CD4-positive, alpha-beta T cell (primary cell): ENCODE measurements around the gene KCNJ8. TPM values are rescaled to one million over a fixed set of nuclear protein-coding genes. Genes with fewer than 3 reads are reported as not detected.

Experiments
- ATAC-seq: fragments of 200-7000 bp; cut with Tn5 transposase; one replicate; pipeline ENCODE4 v1.10.0; 2022; ENCODE audit warnings: mild to moderate bottlenecking; ENCODE audit not compliant: poor library complexity
- CTCF ChIA-PET: fragments of 350-600 bp; sonication (Branson Sonifier 250); formaldehyde crosslinking; loops from one replicate; lab custom pipeline; 2021; ENCODE audit warnings: antibody characterized with exemption, inconsistent platforms; lab: Charles Lee
- POLR2A ChIA-PET: fragments of 350-600 bp; sonication (Branson Sonifier 250); formaldehyde crosslinking; loops from one replicate; lab custom pipeline; 2021; ENCODE audit warnings: antibody characterized with exemption, inconsistent platforms; lab: Charles Lee
- DNase-seq, 14 experiments: peaks; one replicate each; pipeline ENCODE4 v3.0.0-alpha.2; 2013 to 2020; ENCODE audit warnings: mixed read lengths in 2 of 14
- H3K27ac ChIP-seq, 2 donors: one replicate each; pipeline versions ENCODE4 v1.5.1 to v1.7.0; 2013; ENCODE audit warnings: low read length in 2 of 2, low read depth in 1 of 2, mild to moderate bottlenecking in 1 of 2
- H3K27me3 ChIP-seq, 2 experiments: 1 replicate in 1 of 2; 2 replicates in 1 of 2; pipeline versions ENCODE4 v1.6.1 to v1.7.0; 2013; ENCODE audit warnings: low read length in 2 of 2, control low read depth in 1 of 2, mild to moderate bottlenecking in 1 of 2, moderate library complexity in 1 of 2; ENCODE audit not compliant: insufficient read depth in 2 of 2, control insufficient read depth in 1 of 2
- H3K36me3 ChIP-seq: one replicate; pipeline ENCODE4 v1.6.1; 2013; ENCODE audit warnings: low read length, control low read depth; ENCODE audit not compliant: insufficient read depth
- H3K4me1 ChIP-seq: one replicate; pipeline ENCODE4 v1.6.1; 2013; ENCODE audit warnings: low read length, control low read depth; ENCODE audit not compliant: insufficient read depth
- H3K4me3 ChIP-seq: one replicate; pipeline ENCODE4 v1.5.1; 2013; ENCODE audit warnings: mild to moderate bottlenecking, low read length, moderate library complexity
- H3K9me3 ChIP-seq, 2 experiments: 1 replicate in 1 of 2; 2 replicates in 1 of 2; pipeline versions ENCODE4 v1.6.1 to v1.7.0; 2013; ENCODE audit warnings: low read length in 2 of 2, mild to moderate bottlenecking in 2 of 2, control low read depth in 1 of 2, moderate library complexity in 1 of 2; ENCODE audit not compliant: control insufficient read depth in 1 of 2, insufficient read depth in 1 of 2
- H3K27ac Mint-ChIP-seq: one replicate; pipeline ENCODE4 v1.8.0; 2020; ENCODE audit warnings: mixed read lengths
- H3K27me3 Mint-ChIP-seq: one replicate; pipeline ENCODE4 v1.8.0; 2021; ENCODE audit warnings: mixed read lengths
- H3K36me3 Mint-ChIP-seq: one replicate; pipeline ENCODE4 v1.8.0; 2021; ENCODE audit warnings: low read depth, mixed read lengths
- H3K4me1 Mint-ChIP-seq: one replicate; pipeline ENCODE4 v1.8.0; 2021; ENCODE audit warnings: low read depth, mixed read lengths
- H3K4me3 Mint-ChIP-seq: one replicate; pipeline ENCODE4 v1.8.0; 2020; ENCODE audit warnings: mild to moderate bottlenecking, mixed read lengths
- H3K9me3 Mint-ChIP-seq: one replicate; pipeline ENCODE4 v1.8.0; 2020; ENCODE audit warnings: mixed read lengths
- CTCF ChIP-seq: fragments of 200-600 bp; IDR thresholded peaks from one replicate; pipeline ENCODE4 v1.8.0; 2022; ENCODE audit warnings: antibody characterized with exemption, mild to moderate bottlenecking
- intact Hi-C, 2 experiments: fragments of 100-400 bp; cut with DNase I in 1 of 2; cut with micrococcal nuclease in 1 of 2; formaldehyde crosslinking; loops; one replicate each; pipeline versions ENCODE4 v1.15.1 to v1.9.0; 2023 to 2025; cut with DNase I, micrococcal nuclease
- total RNA-seq, 174 experiments: library from RNA in 2 of 174; stranded (reverse) in 2 of 174; gene quantifications; one replicate each; pipeline ENCODE4 v1.2.3 and lab custom pipeline; 2021 to 2026

The KCNJ8 gene
- total RNA-seq, 2 experiments from 2014 or later, result not detected

GRCh38 chr12:21725731-21726130 is 48.8 kb downstream of the KCNJ8 start:
- TF ChIP-seq CTCF, result no peak
- Mint-ChIP-seq H3K4me1 (no peaks in the 10 kb centered on the region), H3K27me3 (peaks cover 11% of the 10 kb centered on the region), H3K27ac (no peak overlapping the region), H3K36me3 (no peaks in the 10 kb centered on the region), H3K4me3 (no peak overlapping the region), H3K9me3 (no peaks in the 10 kb centered on the region)
- Histone ChIP-seq H3K36me3 (no peaks in the 10 kb centered on the region), H3K27ac (no peak overlapping the region), H3K27me3 (no peaks in the 10 kb centered on the region), H3K4me3 (no peak overlapping the region), H3K4me1 (no peaks in the 10 kb centered on the region), H3K9me3 (no peaks in the 10 kb centered on the region)
- no peak for ATAC-seq
- ChIA-PET POLR2A (no interaction called here), CTCF (no interaction called here)
- no peak for DNase-seq
- intact Hi-C loops, result no loop called here

- no peaks in the 10 kb centered on the region for H3K36me3 Mint-ChIP-seq
- H3K4me3 Mint-ChIP-seq, result no peak overlapping the region
- no peak for DNase-seq
- Histone ChIP-seq H3K27ac (no peak overlapping the region), H3K4me1 (no peaks in the 10 kb centered on the region), H3K27me3 (no peaks in the 10 kb centered on the region), H3K9me3 (no peaks in the 10 kb centered on the region), H3K4me3 (no peak overlapping the region), H3K36me3 (no peaks in the 10 kb centered on the region)
- no peak for ATAC-seq
- POLR2A ChIA-PET, result no interaction called here
- H3K9me3 Mint-ChIP-seq, result no peaks in the 10 kb centered on the region
- no peak overlapping the region for H3K27ac Mint-ChIP-seq
- peaks cover 9% of the 10 kb centered on the region for H3K27me3 Mint-ChIP-seq
- CTCF ChIA-PET, result no interaction called here
- intact Hi-C loops, result no loop called here
- H3K4me1 Mint-ChIP-seq, result no peaks in the 10 kb centered on the region
- TF ChIP-seq CTCF, result no peak
These were observed 55.4 kb downstream of the KCNJ8 start for GRCh38 chr12:21718944-21719650.

GRCh38 chr12:21718403-21718802 is 56.1 kb downstream of the KCNJ8 start:
- DNase-seq (no peak), ATAC-seq (no peak)
- Histone ChIP-seq H3K9me3 (no peaks in the 10 kb centered on the region), H3K36me3 (no peaks in the 10 kb centered on the region), H3K4me1 (no peaks in the 10 kb centered on the region), H3K27ac (no peak overlapping the region), H3K4me3 (no peak overlapping the region), H3K27me3 (no peaks in the 10 kb centered on the region)
- H3K27ac Mint-ChIP-seq, result no peak overlapping the region
- intact Hi-C loops, result no loop called here
- H3K4me3 Mint-ChIP-seq, result no peak overlapping the region
- POLR2A ChIA-PET, result no interaction called here
- TF ChIP-seq CTCF, result no peak
- peaks cover 9% of the 10 kb centered on the region for H3K27me3 Mint-ChIP-seq
- CTCF ChIA-PET, result no interaction called here
- H3K9me3 Mint-ChIP-seq, result no peaks in the 10 kb centered on the region
- no peaks in the 10 kb centered on the region for H3K4me1 Mint-ChIP-seq
- no peaks in the 10 kb centered on the region for H3K36me3 Mint-ChIP-seq
